Heart right ventricle (tissue), 16 donors: Measurements from ENCODE around the gene FUZ. TPM values are rescaled to one million over a fixed set of nuclear protein-coding genes. Genes with fewer than 3 reads are reported as not detected.

ENCODE experiments used
- ATAC-seq, 8 donors: fragments of 200-7000 bp; cut with Tn5 transposase; one replicate each; pipeline ENCODE4 v1.9.1; 2020; ENCODE audit warnings: mild to moderate bottlenecking in 8 of 8, moderate library complexity in 8 of 8, moderate number of reproducible peaks in 1 of 8
- DNase-seq, 2 donors: peaks; one replicate each; pipeline ENCODE4 v3.0.0-alpha.2; 2020
- H3K27ac ChIP-seq, 10 donors: fragments of 200-600 bp; sonication (generic) in 2 of 10; one replicate each; pipeline versions ENCODE4 v1.5.0 to v1.8.0; 2020 to 2022; ENCODE audit warnings: mild to moderate bottlenecking in 3 of 10
- H3K27me3 ChIP-seq, 7 donors: fragments of 200-600 bp; one replicate each; pipeline ENCODE4 v1.8.0; 2021 to 2022; ENCODE audit warnings: mild to moderate bottlenecking in 2 of 7
- H3K36me3 ChIP-seq, 9 donors: fragments of 200-600 bp; sonication (generic) in 1 of 9; one replicate each; pipeline versions ENCODE4 v1.5.0 to v1.8.0; 2020 to 2022; ENCODE audit warnings: mild to moderate bottlenecking in 2 of 9
- H3K4me1 ChIP-seq, 9 donors: fragments of 200-600 bp; sonication (generic) in 1 of 9; one replicate each; pipeline versions ENCODE4 v1.5.0 to v1.8.0; 2020 to 2022; ENCODE audit warnings: mild to moderate bottlenecking in 4 of 9
- H3K4me3 ChIP-seq, 10 donors: fragments of 200-600 bp; sonication (generic) in 2 of 10; one replicate each; pipeline versions ENCODE4 v1.5.0 to v1.8.0; 2020 to 2022; ENCODE audit warnings: mild to moderate bottlenecking in 7 of 10, moderate library complexity in 2 of 10
- H3K9me3 ChIP-seq, 11 donors: fragments of 200-600 bp in 10 of 11; sonication (generic) in 2 of 11; one replicate each; pipeline versions ENCODE4 v1.5.0 to v1.8.0; 2013 to 2022; ENCODE audit warnings: mild to moderate bottlenecking in 2 of 11, control low read depth in 1 of 11, moderate library complexity in 1 of 11
- WGBS, 2 donors: extraction: QIAGEN DNeasy Blood & Tissue Kit; methylation state at CpG; one replicate each; pipeline ENCODE4 v1.1.7; 2013; ENCODE audit warnings: inconsistent platforms in 1 of 2; 5-methylcytosine and 5-hydroxymethylcytosine counted together
- intact Hi-C, 10 donors: fragments of 100-400 bp; cut with DNase I; formaldehyde crosslinking; loops; one replicate each; pipeline versions ENCODE4 v1.11.1 to v1.14.2; 2022
- polyA plus RNA-seq, 2 donors: library from polyadenylated mRNA; stranded (reverse); fragments of 200-250 nt; gene quantifications; one replicate each; pipeline ENCODE4 v1.2.3, GENCODE V29; 2013
- total RNA-seq, 10 donors: library from RNA; stranded (reverse); fragmentation: NEBNext Ultra II Directional in 3 of 10; extraction: Animal tissue kit (Norgen Biotek cat#: 25700) in 3 of 10; gene quantifications; one replicate each; pipeline versions ENCODE4 v1.2.1 to v1.2.4, GENCODE V29; 2021 to 2023
- TF ChIP-seq, protein P1 (sequence below), 9 donors: fragments of 200-600 bp; sonication (generic) in 2 of 9; IDR thresholded peaks; one replicate each; pipeline versions ENCODE4 v1.5.0 to v1.8.0; 2021 to 2022; ENCODE audit warnings: antibody characterized with exemption in 9 of 9, mild to moderate bottlenecking in 5 of 9, moderate library complexity in 1 of 9
- donor health status: Arrhythmogenic right ventricular cardiomyopathy.
- donor health status: ischemic (EF 13 %, LVEDD 7.1; RV severe dilation, severe dysfunction).
- donor health status: healthy with polysubstance abuse.
- donor health status: DM: no; HTN: yes; CAD: no.
- donor health status: DM: no; HTN: no; CAD: no.
- donor health status: ischemic (EF 25% LVEDD 6.9; RV normal size, moderate dysfunction).
- donor health status: ischemic (EF 25% LVEDD 5.7; RV mildly dilated, moderate dysfunction).
- donor health status: healthy.
- donor health status: DM: yes; HTN: yes; CAD: no.
- donor health status: Ischemic cardiomyopathy.
- donor health status: ischemic (EF 35%, LVEDD 5.7; RV mildly dilated, moderate dysfunction).
- donor health status: nonischemic (EF 11% LVEDD 7.7; RV severe dilation, severe dysfunction).
- donor health status: DM: yes; HTN: yes; CAD: no.
- donor health status: PGD.
- donor health status: ischemic (EF 29% LVEDD 5.4; RV normal size, mild dysfunction).
- donor health status: nonischemic (EF 23%, LVEDD 6.1; RV moderate dilation, normal function).

Gene FUZ
- total and polyA plus RNA-seq, 12 donors = 11.4 to 24.1 (median 14.9) TPM

GRCh38 chr19:49847731-49848696 is 34.9 kb upstream of the FUZ start:
- WGBS, 2 donors = 93% methylated on average over 10 of the region's 10 CpGs
- peaks cover 9 to 40% (median 20%) of the 10 kb centered on the region in 9 donors for H3K4me1 ChIP-seq
- H3K27me3 ChIP-seq = no peaks in the 10 kb centered on the region
- no peak overlapping the region for H3K27ac ChIP-seq
- no peak overlapping the region for H3K4me3 ChIP-seq
- peaks cover 0 to 10% (median 0%) of the 10 kb centered on the region in 11 donors for H3K9me3 ChIP-seq
- intact Hi-C loops = no loop called here
- no peak for DNase-seq
- no peak for ATAC-seq
- no peaks in the 10 kb centered on the region for H3K36me3 ChIP-seq
- TF ChIP-seq, protein P1, sequence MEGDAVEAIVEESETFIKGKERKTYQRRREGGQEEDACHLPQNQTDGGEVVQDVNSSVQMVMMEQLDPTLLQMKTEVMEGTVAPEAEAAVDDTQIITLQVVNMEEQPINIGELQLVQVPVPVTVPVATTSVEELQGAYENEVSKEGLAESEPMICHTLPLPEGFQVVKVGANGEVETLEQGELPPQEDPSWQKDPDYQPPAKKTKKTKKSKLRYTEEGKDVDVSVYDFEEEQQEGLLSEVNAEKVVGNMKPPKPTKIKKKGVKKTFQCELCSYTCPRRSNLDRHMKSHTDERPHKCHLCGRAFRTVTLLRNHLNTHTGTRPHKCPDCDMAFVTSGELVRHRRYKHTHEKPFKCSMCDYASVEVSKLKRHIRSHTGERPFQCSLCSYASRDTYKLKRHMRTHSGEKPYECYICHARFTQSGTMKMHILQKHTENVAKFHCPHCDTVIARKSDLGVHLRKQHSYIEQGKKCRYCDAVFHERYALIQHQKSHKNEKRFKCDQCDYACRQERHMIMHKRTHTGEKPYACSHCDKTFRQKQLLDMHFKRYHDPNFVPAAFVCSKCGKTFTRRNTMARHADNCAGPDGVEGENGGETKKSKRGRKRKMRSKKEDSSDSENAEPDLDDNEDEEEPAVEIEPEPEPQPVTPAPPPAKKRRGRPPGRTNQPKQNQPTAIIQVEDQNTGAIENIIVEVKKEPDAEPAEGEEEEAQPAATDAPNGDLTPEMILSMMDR (IDR thresholded peaks at IDR 0.05) = no peak

DNA sequence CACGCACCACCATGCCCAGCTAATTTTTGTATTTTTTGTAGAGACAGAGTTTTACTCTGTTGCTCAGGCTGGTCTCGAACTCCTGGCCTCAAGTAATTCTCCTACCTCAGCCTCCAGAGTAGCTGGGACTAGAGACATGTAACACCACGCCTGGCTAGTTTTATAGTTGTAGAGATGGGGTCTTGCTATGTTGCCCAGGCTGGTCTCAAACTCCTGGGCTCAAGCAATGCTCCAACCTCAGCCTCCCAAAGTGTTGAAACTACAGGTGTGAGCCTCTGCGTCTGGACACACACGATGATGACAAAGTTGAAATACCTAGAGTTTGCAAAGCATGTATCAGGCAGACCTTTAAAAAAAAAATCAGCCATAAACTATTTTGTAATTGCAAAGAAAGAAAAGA is 33.3 kb upstream of the FUZ start:
- no peak for ATAC-seq
- intact Hi-C loops = no loop called here
- H3K4me1 ChIP-seq = peaks cover 0 to 25% (median 6%) of the 10 kb centered on the region in 9 donors
- peaks cover 0 to 10% (median 0%) of the 10 kb centered on the region in 11 donors for H3K9me3 ChIP-seq
- no peak overlapping the region for H3K4me3 ChIP-seq
- no peaks in the 10 kb centered on the region for H3K27me3 ChIP-seq
- no peak for DNase-seq
- TF ChIP-seq, protein P1 (IDR thresholded peaks at IDR 0.05) = no peak
- peaks cover 0 to 7% (median 0%) of the 10 kb centered on the region in 9 donors for H3K36me3 ChIP-seq
- no peak overlapping the region for H3K27ac ChIP-seq
- WGBS, 2 donors = 73 to 90% methylated on average over 5 of the region's 5 CpGs

- intact Hi-C loops = no loop called here
- Histone ChIP-seq H3K27me3 (no peaks in the 10 kb centered on the region), H3K27ac (no peak overlapping the region), H3K4me3 (no peak overlapping the region), H3K36me3 (peaks cover 0 to 15% (median 0%) of the 10 kb centered on the region in 9 donors), H3K4me1 (peaks cover 0 to 25% (median 6%) of the 10 kb centered on the region in 9 donors), H3K9me3 (peaks cover 0 to 10% (median 0%) of the 10 kb centered on the region in 11 donors)
- TF ChIP-seq, protein P1 (IDR thresholded peaks at IDR 0.05) = no peak
- WGBS, 2 donors = 66 to 71% methylated on average over 3 of the region's 3 CpGs
- DNase-seq = no peak
- no peak for ATAC-seq
These were observed 32.3 kb upstream of the FUZ start for GRCh38 chr19:49845414-49845813.

GRCh38 chr19:49844138-49845095 is 31.3 kb upstream of the FUZ start:
- ATAC-seq (no peak), DNase-seq (no peak)
- Histone ChIP-seq H3K4me1 (peaks cover 0 to 17% (median 0%) of the 10 kb centered on the region in 9 donors), H3K9me3 (peaks cover 0 to 7% (median 0%) of the 10 kb centered on the region in 11 donors), H3K27me3 (no peaks in the 10 kb centered on the region), H3K27ac (no peak overlapping the region), H3K4me3 (no peak overlapping the region), H3K36me3 (peaks cover 0 to 25% (median 4%) of the 10 kb centered on the region in 9 donors)
- intact Hi-C loops = no loop called here
- 87 to 90% methylated on average over 18 of the region's 18 CpGs for WGBS, 2 donors
- TF ChIP-seq, protein P1 (IDR thresholded peaks at IDR 0.05) = no peak
